Measurements from ENCODE around the gene SPOCK1. TPM values are rescaled to one million over a fixed set of nuclear protein-coding genes. Genes with fewer than 3 reads are reported as not detected.

SPOCK1 gene
- total RNA-seq, 1 experiment from 2014 or later: 9.8 TPM

- Histone ChIP-seq H2AFZ (ENCODE audit: low read length) (no peak overlapping the region), H3K4me3 (ENCODE audit: low read length) (no peak overlapping the region), H3K9me2 (replicated peaks; ENCODE audit: low read length) (no peaks in the 10 kb centered on the region), H3K9me3 (ENCODE audit: low read length) (no peaks in the 10 kb centered on the region), H4K20me1 (ENCODE audit: low read length) (no peaks in the 10 kb centered on the region), H3K4me2 (ENCODE audit: low read length) (no peak overlapping the region), H3K27me3 (ENCODE audit: low read length) (no peaks in the 10 kb centered on the region), H3K9ac (ENCODE audit: low read length) (no peak overlapping the region), H3F3A (ENCODE audit: low read length, unreplicated experiment) (no peaks in the 10 kb centered on the region), H3K4me1 (ENCODE audit: insufficient read depth, low read length) (no peaks in the 10 kb centered on the region), H3K79me2 (ENCODE audit: low read length) (no peaks in the 10 kb centered on the region), H3K36me3 (ENCODE audit: low read depth, low read length) (no peaks in the 10 kb centered on the region), H3K27ac (ENCODE audit: low read length) (no peak overlapping the region)
- no peak for TF ChIP-seq EZH2 (IDR thresholded peaks at IDR 0.05; ENCODE audit: low read length, unreplicated experiment)
- ATAC-seq: no peak
- ChIA-PET POLR2A (ENCODE audit: unreplicated experiment) (no interaction called here), CTCF (no interaction called here)
- no TSS peak for BruUV-seq (replicated peaks)
- DNase-seq: no peak
- intact Hi-C loops (cut with micrococcal nuclease): no loop called here
Measured at GRCh38 chr5:137336161-137336560, 163.0 kb downstream of the SPOCK1 start.

DNA sequence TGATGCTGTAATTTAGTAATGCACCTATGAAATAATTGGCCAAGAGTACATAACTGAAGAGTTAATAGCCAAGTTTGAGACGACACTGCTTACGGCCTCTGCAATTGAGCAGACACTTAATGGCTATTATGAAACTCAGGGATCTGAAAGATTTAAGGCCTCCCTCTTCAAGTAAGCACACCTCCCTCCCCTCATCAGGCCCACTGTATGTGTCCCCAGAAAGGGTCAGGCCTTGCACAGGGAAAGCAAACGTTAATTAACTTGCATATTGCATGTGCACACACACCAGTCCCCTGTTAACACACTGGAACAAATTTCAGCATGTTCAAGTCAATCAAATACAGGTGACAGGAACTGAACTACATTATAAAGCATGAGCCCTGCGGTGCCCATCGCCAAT lies 163.6 kb downstream of the SPOCK1 start:
- intact Hi-C loops (cut with micrococcal nuclease): no loop called here
- Histone ChIP-seq H3K36me3 (ENCODE audit: low read depth, low read length) (no peaks in the 10 kb centered on the region), H3K4me2 (ENCODE audit: low read length) (no peak overlapping the region), H3K27me3 (ENCODE audit: low read length) (no peaks in the 10 kb centered on the region), H4K20me1 (ENCODE audit: low read length) (no peaks in the 10 kb centered on the region), H3K27ac (ENCODE audit: low read length) (no peak overlapping the region), H3K79me2 (ENCODE audit: low read length) (no peaks in the 10 kb centered on the region), H3K4me3 (ENCODE audit: low read length) (no peak overlapping the region), H3K4me1 (ENCODE audit: insufficient read depth, low read length) (no peaks in the 10 kb centered on the region), H3K9me3 (ENCODE audit: low read length) (no peaks in the 10 kb centered on the region), H3K9ac (ENCODE audit: low read length) (no peak overlapping the region), H2AFZ (ENCODE audit: low read length) (no peak overlapping the region), H3K9me2 (replicated peaks; ENCODE audit: low read length) (no peaks in the 10 kb centered on the region), H3F3A (ENCODE audit: low read length, unreplicated experiment) (no peaks in the 10 kb centered on the region)
- TF ChIP-seq EZH2 (IDR thresholded peaks at IDR 0.05; ENCODE audit: low read length, unreplicated experiment) (no peak), CTCF (conservative IDR thresholded peaks at IDR 0.05; ENCODE audit: low read depth, low read length) (no peak), EZH2phosphoT487 (IDR thresholded peaks at IDR 0.05; ENCODE audit: borderline replicate concordance, low read length) (no peak)
- no peak for ATAC-seq
- no peak for DNase-seq
- BruUV-seq (replicated peaks): no TSS peak
- CTCF ChIA-PET: no interaction called here
- POLR2A ChIA-PET (ENCODE audit: unreplicated experiment): no interaction called here

DNA sequence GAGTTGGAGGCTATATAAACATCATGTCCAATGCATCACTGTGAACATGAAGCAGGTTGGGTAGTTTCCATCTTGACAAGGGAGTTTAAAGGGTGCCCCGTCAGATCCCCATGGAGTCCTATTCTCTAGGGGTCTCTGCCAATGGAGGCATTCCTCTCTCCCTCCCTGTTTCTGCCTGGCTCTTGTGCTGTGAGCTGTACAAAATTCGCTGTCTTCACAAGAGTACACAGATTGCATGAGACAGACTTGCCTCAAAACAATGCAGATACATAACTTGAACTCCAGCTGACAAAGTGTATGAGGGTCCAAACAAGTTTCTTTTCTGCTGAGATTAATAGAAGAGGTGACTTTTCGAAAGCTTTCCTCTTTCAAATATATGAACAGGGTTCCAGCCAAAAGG lies 165.2 kb downstream of the SPOCK1 start:
- no peaks in the 10 kb centered on the region for H3K79me2 ChIP-seq (ENCODE audit: low read length)
- H3K9me3 ChIP-seq (ENCODE audit: low read length): no peaks in the 10 kb centered on the region
- DNase-seq (no peak), ATAC-seq (no peak)
- no peaks in the 10 kb centered on the region for H3K4me1 ChIP-seq (ENCODE audit: insufficient read depth, low read length)
- no peaks in the 10 kb centered on the region for H4K20me1 ChIP-seq (ENCODE audit: low read length)
- no peak overlapping the region for H3K9ac ChIP-seq (ENCODE audit: low read length)
- no peaks in the 10 kb centered on the region for H3K27me3 ChIP-seq (ENCODE audit: low read length)
- ChIA-PET CTCF (interaction anchor here (0.9 kb wide), 1 partner anchor 14 kb away, joined by 3 read pairs; no protein-coding TSS in a partner anchor), POLR2A (ENCODE audit: unreplicated experiment) (no interaction called here)
- no peaks in the 10 kb centered on the region for H3F3A ChIP-seq (ENCODE audit: low read length, unreplicated experiment)
- H3K4me2 ChIP-seq (ENCODE audit: low read length): no peak overlapping the region
- no peaks in the 10 kb centered on the region for H3K36me3 ChIP-seq (ENCODE audit: low read depth, low read length)
- no peak overlapping the region for H3K4me3 ChIP-seq (ENCODE audit: low read length)
- BruUV-seq (replicated peaks): no TSS peak
- no peak overlapping the region for H3K27ac ChIP-seq (ENCODE audit: low read length)
- no peak overlapping the region for H2AFZ ChIP-seq (ENCODE audit: low read length)
- TF ChIP-seq EZH2 (IDR thresholded peaks at IDR 0.05; ENCODE audit: low read length, unreplicated experiment) (no peak), EZH2phosphoT487 (IDR thresholded peaks at IDR 0.05; ENCODE audit: borderline replicate concordance, low read length) (no peak), CTCF (conservative IDR thresholded peaks at IDR 0.05; ENCODE audit: low read depth, low read length) (no peak)
- no peaks in the 10 kb centered on the region for H3K9me2 ChIP-seq (replicated peaks; ENCODE audit: low read length)
- intact Hi-C loops (cut with micrococcal nuclease): no loop called here
